ENCODE measurements around the gene CARD19.

DNA sequence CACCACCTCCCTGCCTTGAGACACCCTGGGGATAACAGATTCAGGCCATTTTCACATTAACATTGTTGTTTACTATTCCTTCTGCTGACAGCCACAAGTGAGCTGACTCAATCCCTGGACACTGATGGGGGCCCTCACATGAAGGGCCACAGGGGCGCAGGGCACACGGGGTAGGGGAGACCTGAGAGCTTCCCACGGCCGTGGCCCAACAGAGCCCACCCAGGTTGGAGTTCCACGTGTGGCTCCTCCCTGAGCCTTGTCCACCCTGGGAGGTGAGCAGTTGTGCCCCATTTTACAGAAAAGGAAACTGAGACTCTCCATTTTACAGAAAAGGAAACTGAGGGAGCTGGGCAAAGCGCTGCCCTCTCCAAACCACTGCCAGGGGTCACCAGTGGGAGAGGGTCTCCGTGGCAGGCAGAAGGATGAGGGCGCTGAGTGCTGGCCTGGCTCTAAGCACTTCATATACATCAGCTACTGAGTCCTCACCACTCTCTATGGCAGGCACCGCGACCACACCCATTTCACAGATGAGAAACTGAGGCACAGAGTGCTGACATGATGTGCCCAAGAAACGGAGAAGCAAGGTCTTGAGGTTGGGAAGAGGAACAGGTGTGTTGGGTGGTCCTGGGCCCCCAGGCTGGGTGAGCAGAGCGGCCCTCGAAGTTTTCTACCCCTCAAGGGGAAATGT lies 35.7 kb downstream of the CARD19 start:
- TF ChIP-seq POLR2A (IDR thresholded peaks at IDR 0.05), result no peak
- TF ChIP-seq, protein P1, sequence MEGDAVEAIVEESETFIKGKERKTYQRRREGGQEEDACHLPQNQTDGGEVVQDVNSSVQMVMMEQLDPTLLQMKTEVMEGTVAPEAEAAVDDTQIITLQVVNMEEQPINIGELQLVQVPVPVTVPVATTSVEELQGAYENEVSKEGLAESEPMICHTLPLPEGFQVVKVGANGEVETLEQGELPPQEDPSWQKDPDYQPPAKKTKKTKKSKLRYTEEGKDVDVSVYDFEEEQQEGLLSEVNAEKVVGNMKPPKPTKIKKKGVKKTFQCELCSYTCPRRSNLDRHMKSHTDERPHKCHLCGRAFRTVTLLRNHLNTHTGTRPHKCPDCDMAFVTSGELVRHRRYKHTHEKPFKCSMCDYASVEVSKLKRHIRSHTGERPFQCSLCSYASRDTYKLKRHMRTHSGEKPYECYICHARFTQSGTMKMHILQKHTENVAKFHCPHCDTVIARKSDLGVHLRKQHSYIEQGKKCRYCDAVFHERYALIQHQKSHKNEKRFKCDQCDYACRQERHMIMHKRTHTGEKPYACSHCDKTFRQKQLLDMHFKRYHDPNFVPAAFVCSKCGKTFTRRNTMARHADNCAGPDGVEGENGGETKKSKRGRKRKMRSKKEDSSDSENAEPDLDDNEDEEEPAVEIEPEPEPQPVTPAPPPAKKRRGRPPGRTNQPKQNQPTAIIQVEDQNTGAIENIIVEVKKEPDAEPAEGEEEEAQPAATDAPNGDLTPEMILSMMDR (IDR thresholded peaks at IDR 0.05), result no peak
